WTC11 (cell line): ENCODE data around the gene TUBB.

Source experiments
- CTCF ChIP-seq: fragments of 200-600 bp; IDR thresholded peaks from 2 replicates; pipeline ENCODE4 v1.8.0; 2022; ENCODE audit warnings: antibody characterized with exemption
- ETV6 ChIP-seq: sonication (generic); formaldehyde crosslinking; IDR thresholded peaks from 2 replicates; pipeline ENCODE4 v1.8.1; 2022; ENCODE audit warnings: mild to moderate bottlenecking, missing genetic modification reagents
- FOXP1 ChIP-seq: sonication (generic); formaldehyde crosslinking; IDR thresholded peaks from 2 replicates; pipeline ENCODE4 v1.8.0; 2022; ENCODE audit warnings: missing genetic modification reagents, mild to moderate bottlenecking, moderate library complexity, borderline replicate concordance
- IRF1 ChIP-seq: sonication (generic); formaldehyde crosslinking; IDR thresholded peaks from 2 replicates; pipeline ENCODE4 v1.8.0; 2023; ENCODE audit warnings: missing genetic modification reagents
- MAX ChIP-seq: sonication (generic); formaldehyde crosslinking; IDR thresholded peaks from 2 replicates; pipeline ENCODE4 v1.8.0; 2022; ENCODE audit warnings: mild to moderate bottlenecking, missing genetic modification reagents
- MYBL2 ChIP-seq: sonication (generic); formaldehyde crosslinking; IDR thresholded peaks from 2 replicates; pipeline ENCODE4 v1.8.1; 2023; ENCODE audit warnings: mild to moderate bottlenecking, moderate library complexity, missing genetic modification reagents
- TCF7 ChIP-seq: sonication (generic); formaldehyde crosslinking; IDR thresholded peaks from 2 replicates; pipeline ENCODE4 v1.8.0; 2022; ENCODE audit warnings: mild to moderate bottlenecking, low read depth, missing genetic modification reagents, moderate library complexity
- USF2 ChIP-seq: sonication (generic); formaldehyde crosslinking; IDR thresholded peaks from 2 replicates; pipeline ENCODE4 v1.8.1; 2023; ENCODE audit warnings: mild to moderate bottlenecking, missing genetic modification reagents, moderate library complexity
- ZNF121 ChIP-seq: sonication (generic); formaldehyde crosslinking; IDR thresholded peaks from 2 replicates; pipeline ENCODE4 v1.8.0; 2023; ENCODE audit warnings: missing genetic modification reagents

GRCh38 chr6:30747902-30748769, 28.0 kb downstream of the TUBB start:
- no peak for TF ChIP-seq CTCF
- no peak for TF ChIP-seq TCF7 (CRISPR knock-in tag)
- TF ChIP-seq IRF1, result no peak
- TF ChIP-seq FOXP1 (CRISPR knock-in tag), result no peak
- TF ChIP-seq USF2 (CRISPR knock-in tag), result no peak
- no peak for TF ChIP-seq ZNF121 (CRISPR knock-in tag)
- TF ChIP-seq MAX (CRISPR knock-in tag), result no peak
- no peak for TF ChIP-seq ETV6 (CRISPR knock-in tag)
- TF ChIP-seq MYBL2 (CRISPR knock-in tag), result no peak
